ENCODE data around the gene CRYBB1.

Gene CRYBB1

GRCh38 chr22:26574001-26574723 lies 43.7 kb downstream of the CRYBB1 start:
- DNase-seq = no peak

GRCh38 chr22:26573026-26573662 lies 44.7 kb downstream of the CRYBB1 start:
- DNase-seq = no peak

GRCh38 chr22:26570864-26571525 lies 46.8 kb downstream of the CRYBB1 start:
- DNase-seq = no peak

GRCh38 chr22:26570115-26570514 lies 47.7 kb downstream of the CRYBB1 start:
- DNase-seq = no peak

GRCh38 chr22:26568207-26568706 lies 49.6 kb downstream of the CRYBB1 start:
- DNase-seq = no peak

GRCh38 chr22:26567610-26568009 lies 50.2 kb downstream of the CRYBB1 start:
- no peak for DNase-seq

- no peak for DNase-seq
These were observed 50.8 kb downstream of the CRYBB1 start for GRCh38 chr22:26566994-26567393.

GRCh38 chr22:26565889-26566288 lies 51.9 kb downstream of the CRYBB1 start:
- no peak for DNase-seq

GRCh38 chr22:26565181-26565580 lies 52.6 kb downstream of the CRYBB1 start:
- DNase-seq = no peak

GRCh38 chr22:26564672-26565071 lies 53.2 kb downstream of the CRYBB1 start:
- no peak for DNase-seq

GRCh38 chr22:26564181-26564580 lies 53.6 kb downstream of the CRYBB1 start:
- no peak for DNase-seq

GRCh38 chr22:26563022-26563421 lies 54.8 kb downstream of the CRYBB1 start:
- DNase-seq = no peak

- DNase-seq = no peak
These were observed 55.9 kb downstream of the CRYBB1 start for GRCh38 chr22:26561756-26562417.

- DNase-seq = no peak
These were observed 57.8 kb downstream of the CRYBB1 start for GRCh38 chr22:26559961-26560575.

GRCh38 chr22:26558248-26558895 lies 59.5 kb downstream of the CRYBB1 start:
- DNase-seq = no peak

- no peak for DNase-seq
These were observed 60.9 kb downstream of the CRYBB1 start for GRCh38 chr22:26556904-26557303.

- no peak for DNase-seq
These were observed 62.3 kb downstream of the CRYBB1 start for GRCh38 chr22:26555478-26555877.

- DNase-seq = no peak
These were observed 62.9 kb downstream of the CRYBB1 start for GRCh38 chr22:26554956-26555355.

- no peak for DNase-seq
These were observed 64.6 kb downstream of the CRYBB1 start for GRCh38 chr22:26553056-26553752.

GRCh38 chr22:26552466-26552865 lies 65.4 kb downstream of the CRYBB1 start:
- DNase-seq = no peak

- DNase-seq = no peak
These were observed 66.3 kb downstream of the CRYBB1 start for GRCh38 chr22:26551568-26551967.
